Sciatic nerve (tissue), 2 donors: ENCODE results near the gene MRPS6. TPM values are rescaled to one million over a fixed set of nuclear protein-coding genes. Genes with fewer than 3 reads are reported as not detected.
A peak's percentile ranks its signal among the peaks of the same experiment; 100 is the strongest.

Source experiments
- ATAC-seq: fragments of 200-7000 bp; cut with Tn5 transposase; one replicate; pipeline ENCODE4 v1.9.1; 2020; ENCODE audit warnings: mild to moderate bottlenecking, moderate library complexity
- DNase-seq: peaks from one replicate; pipeline ENCODE4 v3.0.0-alpha.2; 2020; ENCODE audit warnings: low spot score
- intact Hi-C: fragments of 100-400 bp; cut with DNase I; formaldehyde crosslinking; loops from one replicate; pipeline ENCODE4 v1.14.2; 2022
- total RNA-seq: library from RNA; stranded (reverse); fragmentation: NEBNext Ultra II Directional; extraction: Animal tissue kit (Norgen Biotek cat#: 25700); gene quantifications from one replicate; pipeline ENCODE4 v1.2.1, GENCODE V29; 2021
- donor health status: DM: no; HTN: no; CAD: no.
- donor health status: DM: no; HTN: no; CAD: no.

The MRPS6 gene
- total RNA-seq = 142 TPM

- ATAC-seq = peak; percentile 91
- intact Hi-C loops = no loop called here
- peak; percentile 91 for DNase-seq
Observed at GRCh38 chr21:34073032-34073748, at the start of gene MRPS6, which contains the start of gene SLC5A3. MRPS6 (plus strand) TSS chr21:34073578; CDS start chr21:34073701, 123 bp downstream. SLC5A3 (plus strand) TSS chr21:34073578; CDS start chr21:34095199, 21,621 bp downstream.

DNA sequence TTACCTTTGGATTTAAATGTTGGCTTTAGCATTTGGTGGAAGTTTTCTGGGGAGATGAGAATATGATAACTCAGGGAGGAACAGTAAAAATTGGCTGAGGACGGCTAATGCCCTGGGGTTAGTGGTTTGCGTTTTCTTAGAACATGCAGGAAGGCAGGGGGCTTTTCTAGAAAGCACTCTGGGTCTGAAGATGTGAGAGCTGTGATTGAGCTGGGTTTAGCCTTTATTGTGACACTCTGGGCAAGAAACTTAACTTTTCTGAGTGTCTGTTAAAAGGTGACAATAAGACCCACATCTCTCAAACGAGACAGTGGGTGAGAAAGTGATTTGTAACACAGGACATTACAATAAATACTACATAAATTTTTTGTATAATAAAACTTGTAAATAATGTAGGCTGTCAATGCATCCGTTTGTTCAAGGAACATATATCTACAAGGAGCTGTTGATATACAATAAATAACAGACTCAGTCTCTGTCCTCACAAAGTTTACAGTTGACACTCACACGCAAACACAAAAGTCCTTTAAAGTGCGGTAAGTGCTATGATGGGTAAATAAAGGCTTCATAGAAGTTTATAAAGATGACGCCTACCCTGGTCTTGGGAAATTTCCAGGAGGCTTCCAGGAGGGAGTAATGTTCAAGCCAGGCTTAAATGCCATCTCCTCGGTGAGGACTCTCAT is 49.5 kb upstream of the MRPS6 start:
- intact Hi-C loops = no loop called here
- no peak for ATAC-seq
- no peak for DNase-seq

- ATAC-seq (no peak), DNase-seq (no peak)
- intact Hi-C loops = no loop called here
Observed at GRCh38 chr21:34024374-34024693, 49.0 kb upstream of the MRPS6 start.

DNA sequence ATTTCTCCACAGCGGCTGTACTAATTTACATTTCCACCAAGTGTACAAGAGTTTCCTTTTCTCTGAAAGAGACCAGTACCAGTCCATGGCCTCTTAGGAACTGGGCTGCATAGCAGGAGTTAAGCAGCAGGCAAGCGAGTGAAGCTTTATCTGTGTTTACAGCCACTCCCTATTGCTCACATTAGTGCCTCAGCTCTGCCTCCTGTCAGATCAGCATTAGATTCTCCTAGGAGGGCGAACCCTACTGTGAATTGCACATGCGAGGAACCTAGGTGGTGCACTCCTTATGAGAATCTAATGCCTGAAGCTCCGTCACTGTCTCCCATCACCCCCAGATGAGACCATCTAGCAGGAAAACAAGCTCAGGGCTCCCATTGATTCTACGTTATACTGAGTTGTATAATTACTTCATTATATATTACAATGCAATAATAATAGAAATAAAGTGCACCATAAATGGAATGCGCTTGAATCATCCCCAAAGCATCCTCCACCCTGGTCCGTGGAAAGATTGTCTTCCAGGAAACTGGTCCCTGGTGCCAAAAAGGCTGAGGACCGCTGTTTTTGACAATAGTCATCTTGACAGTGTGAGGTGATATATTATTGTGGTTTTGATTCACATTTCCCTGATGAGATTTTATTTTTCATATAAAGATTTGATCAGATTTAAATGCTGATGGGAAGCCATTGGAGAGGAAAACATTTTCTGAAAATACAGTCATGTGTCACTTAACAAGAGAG is 45.5 kb upstream of the MRPS6 start:
- intact Hi-C loops = loop anchor here (2.0 kb wide), 1 partner anchor 27 kb away; no protein-coding TSS in a partner anchor
- DNase-seq (no peak), ATAC-seq (no peak)

- ATAC-seq = peak; percentile 93
- DNase-seq = no peak
- intact Hi-C loops = loop anchor here (2.0 kb wide), 1 partner anchor 29 kb away; no protein-coding TSS in a partner anchor
Observed at GRCh38 chr21:34029743-34030528, 43.4 kb upstream of the MRPS6 start.

GRCh38 chr21:34031835-34032370 is 41.5 kb upstream of the MRPS6 start:
- DNase-seq (no peak), ATAC-seq (no peak)
- intact Hi-C loops = no loop called here

- intact Hi-C loops = no loop called here
- ATAC-seq = no peak
- no peak for DNase-seq
Observed at GRCh38 chr21:34034369-34035014, 38.9 kb upstream of the MRPS6 start.

DNA sequence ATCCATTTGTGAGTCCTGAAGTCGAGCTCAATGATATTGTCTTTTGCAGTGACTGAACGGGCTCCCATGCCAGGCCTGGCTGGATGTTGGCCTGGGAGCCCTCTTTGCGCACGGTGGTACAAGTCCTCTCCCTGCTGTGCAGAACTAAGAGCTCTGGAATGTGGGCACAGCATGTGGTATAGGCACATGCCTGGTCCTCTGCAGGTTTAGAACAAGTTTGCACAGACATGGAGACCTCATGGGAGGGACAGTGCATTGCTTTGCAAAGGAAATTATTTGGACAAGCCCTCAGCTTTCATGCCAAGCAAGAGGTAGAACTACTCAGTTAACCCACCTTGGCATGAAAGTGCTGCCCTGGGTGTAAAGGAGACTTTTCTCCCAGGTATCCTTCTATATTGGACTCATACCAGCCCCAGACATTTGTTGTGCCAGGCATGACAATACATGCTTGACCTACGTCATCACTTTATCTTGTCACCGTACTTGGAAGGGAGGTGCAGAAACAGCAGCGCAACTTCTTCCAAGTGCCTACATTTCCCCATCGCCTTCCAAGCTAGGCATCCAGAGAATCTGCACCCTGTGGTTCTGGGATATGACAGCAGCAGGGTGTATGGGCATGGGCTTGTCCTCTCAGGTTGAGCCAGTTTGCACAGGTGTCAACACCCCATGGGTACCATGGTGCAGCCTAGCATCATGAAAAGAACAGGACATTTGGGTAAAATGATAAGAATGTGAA is 37.6 kb upstream of the MRPS6 start:
- intact Hi-C loops = no loop called here
- DNase-seq (no peak), ATAC-seq (no peak)

GRCh38 chr21:34037009-34037795 is 36.2 kb upstream of the MRPS6 start:
- intact Hi-C loops = no loop called here
- DNase-seq (no peak), ATAC-seq (no peak)

GRCh38 chr21:34039678-34040382 is 33.5 kb upstream of the MRPS6 start:
- no peak for DNase-seq
- ATAC-seq = peak; percentile 81
- intact Hi-C loops = no loop called here

DNA sequence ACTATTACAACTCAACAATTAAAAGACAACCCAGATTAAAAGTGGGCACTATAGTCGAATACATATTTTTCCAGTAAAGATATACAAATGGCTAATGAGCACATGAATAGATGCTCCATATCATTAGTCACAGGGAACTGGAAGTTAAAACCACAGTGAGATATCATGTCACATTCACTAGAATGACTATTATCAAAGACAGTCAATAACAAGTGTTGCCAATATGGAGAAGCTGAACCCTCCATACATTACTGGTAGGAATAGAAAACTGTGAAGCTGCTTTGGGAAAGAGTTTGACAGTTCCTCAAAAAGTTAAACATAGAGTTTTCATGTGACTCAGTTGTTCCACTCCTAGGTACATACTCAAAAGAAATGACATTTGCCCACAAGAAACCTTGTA is 30.6 kb upstream of the MRPS6 start:
- DNase-seq = no peak
- intact Hi-C loops = no loop called here
- no peak for ATAC-seq

GRCh38 chr21:34043333-34043732 is 30.0 kb upstream of the MRPS6 start:
- intact Hi-C loops = no loop called here
- no peak for DNase-seq
- no peak for ATAC-seq

GRCh38 chr21:34046917-34047316 is 26.5 kb upstream of the MRPS6 start:
- DNase-seq = no peak
- intact Hi-C loops = no loop called here
- no peak for ATAC-seq

- ATAC-seq (no peak), DNase-seq (no peak)
- intact Hi-C loops = no loop called here
Observed at GRCh38 chr21:34047835-34048234, 25.5 kb upstream of the MRPS6 start.

- no peak for DNase-seq
- ATAC-seq = no peak
- intact Hi-C loops = no loop called here
Observed at GRCh38 chr21:34052171-34052570, 21.2 kb upstream of the MRPS6 start.

DNA sequence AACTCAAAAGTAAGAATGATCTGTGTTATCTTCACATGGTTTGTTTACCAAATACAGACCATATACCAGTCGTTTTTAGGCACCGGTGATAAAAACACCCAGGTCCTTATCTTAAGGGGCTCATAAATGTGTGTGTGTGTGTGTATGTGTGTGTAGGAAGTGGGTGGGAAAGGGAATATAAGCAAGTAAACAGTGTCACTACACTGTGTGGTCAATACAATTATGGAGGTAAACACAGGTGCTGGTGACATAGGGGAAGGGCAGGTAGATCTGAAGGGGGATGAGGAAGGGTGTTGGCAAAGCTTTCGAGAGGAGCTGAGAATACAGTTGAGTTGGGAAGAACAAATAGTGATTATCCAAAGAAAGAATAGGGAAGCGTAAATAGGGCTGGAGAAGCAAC is 19.1 kb upstream of the MRPS6 start:
- DNase-seq (no peak), ATAC-seq (no peak)
- intact Hi-C loops = no loop called here

- DNase-seq (no peak), ATAC-seq (no peak)
- intact Hi-C loops = no loop called here
Observed at GRCh38 chr21:34055615-34056014, 17.8 kb upstream of the MRPS6 start.
